Osteoblast (primary cell): ENCODE data around the gene C3orf52. TPM values are rescaled to one million over a fixed set of nuclear protein-coding genes. Genes with fewer than 3 reads are reported as not detected.

Source experiments
- DNase-seq: peaks from one replicate; pipeline ENCODE4 v3.0.0; 2011; ENCODE audit warnings: low spot score, mixed read lengths; ENCODE audit not compliant: insufficient read length; ENCODE audit errors: missing footprints
- H2AFZ ChIP-seq: 2 replicates; pipeline ENCODE4 v1.6.0; 2011; ENCODE audit warnings: mild to moderate bottlenecking, low read length
- H3K27ac ChIP-seq: 2 replicates; pipeline ENCODE4 v1.5.1; 2011; ENCODE audit warnings: mild to moderate bottlenecking, low read depth, low read length, moderate library complexity
- H3K27me3 ChIP-seq: 2 replicates; pipeline ENCODE4 v1.6.0; 2012; ENCODE audit warnings: mild to moderate bottlenecking, control low read depth, inconsistent platforms, low read length, moderate library complexity; ENCODE audit not compliant: insufficient read depth
- H3K36me3 ChIP-seq: 2 replicates; pipeline ENCODE4 v1.5.1; 2011; ENCODE audit warnings: mild to moderate bottlenecking, low read length, control low read depth, moderate library complexity; ENCODE audit not compliant: insufficient read depth
- H3K4me1 ChIP-seq: 2 replicates; pipeline ENCODE4 v1.5.1; 2011; ENCODE audit warnings: mild to moderate bottlenecking, low read length, control low read depth, moderate library complexity; ENCODE audit not compliant: insufficient read depth
- H3K4me2 ChIP-seq: 2 replicates; pipeline ENCODE4 v1.6.0; 2011; ENCODE audit warnings: mild to moderate bottlenecking, low read length; ENCODE audit not compliant: insufficient read depth
- H3K4me3 ChIP-seq: fragments of 200-600 bp; sonication (generic); 3 replicates; pipeline ENCODE4 v1.5.1; 2012; ENCODE audit warnings: mild to moderate bottlenecking, low read length, inconsistent platforms; ENCODE audit not compliant: insufficient read depth
- H3K79me2 ChIP-seq: 2 replicates; pipeline ENCODE4 v1.6.0; 2012; ENCODE audit warnings: mild to moderate bottlenecking, low read length, control low read depth, inconsistent platforms; ENCODE audit not compliant: insufficient read depth
- H3K9me3 ChIP-seq: 2 replicates; pipeline ENCODE4 v1.5.1; 2011; ENCODE audit warnings: low read depth, low read length, control low read depth
- H4K20me1 ChIP-seq: 2 replicates; pipeline ENCODE4 v1.6.0; 2012; ENCODE audit warnings: mild to moderate bottlenecking, low read length, control low read depth; ENCODE audit not compliant: insufficient read depth
- CTCF ChIP-seq: IDR thresholded peaks from 2 replicates; pipeline ENCODE4 v1.5.1; 2011; ENCODE audit warnings: mild to moderate bottlenecking, low read depth, low read length, moderate library complexity; ENCODE audit errors: extremely low read depth
- small RNA-seq: library from RNA; depleted of rRNA; stranded (forward); fragments of <200 nt; gene quantifications from one replicate; pipeline ENCODE3, GENCODE V24; 2012
- total RNA-seq: library from RNA; depleted of rRNA; stranded (reverse); fragments of >200 nt; gene quantifications from 2 replicates; pipeline ENCODE4 v1.2.3, GENCODE V29; 2012

Gene C3orf52
- total RNA-seq, 1 donor: 4.0 TPM

- TF ChIP-seq CTCF: no peak
- Histone ChIP-seq H3K79me2 (no peaks in the 10 kb centered on the region), H3K9me3 (no peaks in the 10 kb centered on the region), H3K27ac (no peak overlapping the region), H4K20me1 (no peaks in the 10 kb centered on the region), H3K4me3 (no peak overlapping the region), H3K36me3 (no peaks in the 10 kb centered on the region), H3K4me1 (no peaks in the 10 kb centered on the region), H2AFZ (no peak overlapping the region), H3K4me2 (no peak overlapping the region), H3K27me3 (no peaks in the 10 kb centered on the region)
- no peak for DNase-seq
These were observed 57.5 kb downstream of the C3orf52 start for GRCh38 chr3:112143689-112144088.

- no peaks in the 10 kb centered on the region for H3K27me3 ChIP-seq
- TF ChIP-seq CTCF: no peak
- no peak overlapping the region for H3K4me2 ChIP-seq
- no peaks in the 10 kb centered on the region for H4K20me1 ChIP-seq
- H3K9me3 ChIP-seq: no peaks in the 10 kb centered on the region
- no peak overlapping the region for H3K27ac ChIP-seq
- H3K4me3 ChIP-seq: no peak overlapping the region
- no peaks in the 10 kb centered on the region for H3K36me3 ChIP-seq
- H3K79me2 ChIP-seq: no peaks in the 10 kb centered on the region
- no peak overlapping the region for H2AFZ ChIP-seq
- no peaks in the 10 kb centered on the region for H3K4me1 ChIP-seq
- no peak for DNase-seq
These were observed 62.9 kb downstream of the C3orf52 start for GRCh38 chr3:112149136-112149535.

GRCh38 chr3:112167758-112168157, 81.6 kb downstream of the C3orf52 start:
- Histone ChIP-seq H2AFZ (no peak overlapping the region), H3K4me3 (no peak overlapping the region), H3K4me1 (no peaks in the 10 kb centered on the region), H3K79me2 (no peaks in the 10 kb centered on the region), H3K4me2 (no peak overlapping the region), H3K27me3 (no peaks in the 10 kb centered on the region), H4K20me1 (no peaks in the 10 kb centered on the region), H3K36me3 (no peaks in the 10 kb centered on the region), H3K27ac (no peak overlapping the region), H3K9me3 (no peaks in the 10 kb centered on the region)
- DNase-seq: no peak
- no peak for TF ChIP-seq CTCF

Small RNA genes within 50 kb of the gene (small RNA-seq; reads per million reads assigned to genes)
- not detected for gene MIR567

Other genes starting within 250 kb of the C3orf52 start
- 96.4 and 107 TPM in 2 replicates for gene PHLDB2, start 227.1 kb upstream of the C3orf52 start, total RNA-seq
- 22.8 and 23.6 TPM in 2 replicates for gene ABHD10, start 107.4 kb upstream of the C3orf52 start, total RNA-seq
- not detected in 2 replicates for gene TAGLN3, start 87.5 kb upstream of the C3orf52 start, total RNA-seq
- not detected in 2 replicates for gene TMPRSS7, start 51.7 kb upstream of the C3orf52 start, total RNA-seq
- under 0.01 and 0.36 TPM in 2 replicates for gene GCSAM, start 46.9 kb downstream of the C3orf52 start, total RNA-seq
- not detected in 2 replicates for gene SLC9C1, start 207.8 kb downstream of the C3orf52 start, total RNA-seq
- gene CD200, start 246.8 kb downstream of the C3orf52 start, total RNA-seq: 1.5 and 3.3 TPM in 2 replicates